Fibroblast of lung (primary cell): ENCODE measurements around the gene CORO7. TPM values are rescaled to one million over a fixed set of nuclear protein-coding genes. Genes with fewer than 3 reads are reported as not detected.

Source experiments
- DNase-seq, 2 donors: peaks; one replicate each; pipeline versions ENCODE4 v3.0.0 to v3.0.0-alpha.2; 2010; ENCODE audit warnings: low read depth in 2 of 2
- H2AFZ ChIP-seq: 2 replicates; pipeline ENCODE4 v1.5.1; 2012; ENCODE audit warnings: low read length, control low read depth, inconsistent platforms
- H3K27ac ChIP-seq: 2 replicates; pipeline ENCODE4 v1.5.1; 2011; ENCODE audit warnings: low read length, control low read depth; ENCODE audit not compliant: insufficient read depth
- H3K27me3 ChIP-seq: 2 replicates; pipeline ENCODE4 v1.5.1; 2011; ENCODE audit warnings: mild to moderate bottlenecking, low read length; ENCODE audit not compliant: control insufficient read depth, insufficient read depth
- H3K36me3 ChIP-seq: 2 replicates; pipeline ENCODE4 v1.5.1; 2011; ENCODE audit warnings: low read length; ENCODE audit not compliant: control insufficient read depth, insufficient read depth
- H3K4me1 ChIP-seq: 2 replicates; pipeline ENCODE4 v1.5.1; 2011; ENCODE audit warnings: low read length; ENCODE audit not compliant: control insufficient read depth, insufficient read depth; ENCODE audit errors: extremely low read depth
- H3K4me2 ChIP-seq: 2 replicates; pipeline ENCODE4 v1.5.1; 2011; ENCODE audit warnings: low read length, control low read depth; ENCODE audit not compliant: insufficient read depth; ENCODE audit errors: extremely low read depth
- H3K4me3 ChIP-seq, 4 experiments: fragments of 200-600 bp in 1 of 4; sonication (generic) in 1 of 4; replicated peaks in 1 of 4; 2 replicates each; pipeline ENCODE4 v1.5.1; 2011 to 2016; ENCODE audit warnings: low read length in 4 of 4, low read depth in 3 of 4, mild to moderate bottlenecking in 3 of 4, control low read depth in 2 of 4, inconsistent platforms in 1 of 4, mixed read lengths in 1 of 4; ENCODE audit not compliant: insufficient read depth in 1 of 4; ENCODE audit errors: control extremely low read depth in 1 of 4
- H3K79me2 ChIP-seq: 2 replicates; pipeline ENCODE4 v1.5.1; 2012; ENCODE audit warnings: mild to moderate bottlenecking, low read length, inconsistent platforms; ENCODE audit not compliant: control insufficient read depth, insufficient read depth
- H3K9ac ChIP-seq: 2 replicates; pipeline ENCODE4 v1.5.1; 2011; ENCODE audit warnings: mild to moderate bottlenecking, low read length, control low read depth; ENCODE audit not compliant: insufficient read depth
- H3K9me3 ChIP-seq: 2 replicates; pipeline ENCODE4 v1.5.1; 2012; ENCODE audit warnings: low read depth, low read length; ENCODE audit not compliant: control insufficient read depth, insufficient read depth
- H4K20me1 ChIP-seq: 2 replicates; pipeline ENCODE4 v1.5.1; 2011; ENCODE audit warnings: low read length; ENCODE audit not compliant: control insufficient read depth, insufficient read depth; ENCODE audit errors: extremely low read depth
- EZH2 ChIP-seq: IDR thresholded peaks from 2 replicates; pipeline ENCODE4 v1.5.1; 2012; ENCODE audit warnings: low read length, control low read depth, mild to moderate bottlenecking; ENCODE audit errors: missing control alignments
- polyA plus RNA-seq, 2 donors: library from polyadenylated mRNA; depleted of rRNA in 1 of 2; stranded (reverse) in 1 of 2; unstranded in 1 of 2; fragments of >200 nt; gene quantifications; 2 replicates each; pipeline ENCODE4 v1.2.1, GENCODE V29; 2011 to 2012; ENCODE audit warnings: missing spikeins in 1 of 2
- total RNA-seq: library from RNA; depleted of rRNA; stranded (reverse); fragments of >200 nt; gene quantifications from 2 replicates; pipeline ENCODE4 v1.2.1, GENCODE V29; 2014
- TF ChIP-seq, protein P1 (sequence below), 2 donors: IDR thresholded peaks in 1 of 2; conservative IDR thresholded peaks in 1 of 2; 1 replicate in 1 of 2; 2 replicates in 1 of 2; pipeline ENCODE4 v1.5.1; 2011 to 2012; ENCODE audit warnings: low read length in 2 of 2, control low read depth in 1 of 2, inconsistent platforms in 1 of 2, low read depth in 1 of 2, mild to moderate bottlenecking in 1 of 2

Gene CORO7
- total and polyA plus RNA-seq, 2 donors (not counting 1 experiment from before 2014, with no cell fraction given) = 6.1 to 11.1 TPM

DNA sequence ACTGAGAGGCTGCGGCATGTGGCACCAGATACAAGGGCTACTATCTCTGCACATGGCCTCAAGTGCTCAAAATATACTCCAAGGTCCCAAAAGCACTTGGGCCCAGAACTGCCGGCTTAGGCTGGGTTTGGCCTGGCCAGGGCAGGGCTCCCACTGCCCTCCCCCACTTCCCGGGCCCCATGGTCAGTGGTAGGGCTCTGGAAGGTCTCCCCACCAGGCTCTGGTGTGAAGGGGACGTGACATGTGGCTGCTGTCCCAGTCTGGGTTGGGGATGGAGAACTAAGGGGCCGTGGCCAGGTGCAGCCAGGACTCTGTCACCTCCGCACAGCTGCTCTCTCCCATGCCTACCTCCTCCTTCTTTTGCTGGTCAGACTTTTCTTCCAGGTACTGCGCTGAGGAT is 59.6 kb downstream of the CORO7 start:
- no peaks in the 10 kb centered on the region for H3K79me2 ChIP-seq
- no peaks in the 10 kb centered on the region for H4K20me1 ChIP-seq
- H3K9ac ChIP-seq = no peak overlapping the region
- H2AFZ ChIP-seq = no peak overlapping the region
- H3K4me1 ChIP-seq = no peaks in the 10 kb centered on the region
- H3K9me3 ChIP-seq = no peaks in the 10 kb centered on the region
- DNase-seq = no peak
- no peak overlapping the region for H3K4me3 ChIP-seq
- peaks cover 4% of the 10 kb centered on the region for H3K36me3 ChIP-seq
- H3K27me3 ChIP-seq = no peaks in the 10 kb centered on the region
- TF ChIP-seq, protein P1, sequence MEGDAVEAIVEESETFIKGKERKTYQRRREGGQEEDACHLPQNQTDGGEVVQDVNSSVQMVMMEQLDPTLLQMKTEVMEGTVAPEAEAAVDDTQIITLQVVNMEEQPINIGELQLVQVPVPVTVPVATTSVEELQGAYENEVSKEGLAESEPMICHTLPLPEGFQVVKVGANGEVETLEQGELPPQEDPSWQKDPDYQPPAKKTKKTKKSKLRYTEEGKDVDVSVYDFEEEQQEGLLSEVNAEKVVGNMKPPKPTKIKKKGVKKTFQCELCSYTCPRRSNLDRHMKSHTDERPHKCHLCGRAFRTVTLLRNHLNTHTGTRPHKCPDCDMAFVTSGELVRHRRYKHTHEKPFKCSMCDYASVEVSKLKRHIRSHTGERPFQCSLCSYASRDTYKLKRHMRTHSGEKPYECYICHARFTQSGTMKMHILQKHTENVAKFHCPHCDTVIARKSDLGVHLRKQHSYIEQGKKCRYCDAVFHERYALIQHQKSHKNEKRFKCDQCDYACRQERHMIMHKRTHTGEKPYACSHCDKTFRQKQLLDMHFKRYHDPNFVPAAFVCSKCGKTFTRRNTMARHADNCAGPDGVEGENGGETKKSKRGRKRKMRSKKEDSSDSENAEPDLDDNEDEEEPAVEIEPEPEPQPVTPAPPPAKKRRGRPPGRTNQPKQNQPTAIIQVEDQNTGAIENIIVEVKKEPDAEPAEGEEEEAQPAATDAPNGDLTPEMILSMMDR (conservative IDR thresholded peaks at IDR 0.05 in 1 of 2, IDR thresholded peaks at IDR 0.05 in 1 of 2; ENCODE audit: low read depth in 1 of 2, low read length in 2 of 2) = no peak
- no peak for TF ChIP-seq EZH2
- H3K27ac ChIP-seq = no peak overlapping the region
- H3K4me2 ChIP-seq = no peak overlapping the region

GRCh38 chr16:4354512-4355409 is 61.6 kb downstream of the CORO7 start:
- Histone ChIP-seq H4K20me1 (no peaks in the 10 kb centered on the region), H2AFZ (no peak overlapping the region), H3K27ac (no peak overlapping the region), H3K79me2 (peaks cover 10% of the 10 kb centered on the region), H3K4me1 (peaks cover 4% of the 10 kb centered on the region), H3K4me3 (no peak overlapping the region), H3K9me3 (no peaks in the 10 kb centered on the region), H3K9ac (no peak overlapping the region), H3K4me2 (no peak overlapping the region), H3K27me3 (no peaks in the 10 kb centered on the region), H3K36me3 (peaks cover 2% of the 10 kb centered on the region)
- DNase-seq = no peak
- TF ChIP-seq, protein P1 (conservative IDR thresholded peaks at IDR 0.05 in 1 of 2, IDR thresholded peaks at IDR 0.05 in 1 of 2; ENCODE audit: low read depth in 1 of 2, low read length in 2 of 2) = no peak
- TF ChIP-seq EZH2 = no peak

GRCh38 chr16:4353675-4354074 is 62.7 kb downstream of the CORO7 start:
- Histone ChIP-seq H3K9ac (no peak overlapping the region), H3K79me2 (peaks cover 17% of the 10 kb centered on the region), H4K20me1 (no peaks in the 10 kb centered on the region), H3K9me3 (no peaks in the 10 kb centered on the region), H3K27ac (no peak overlapping the region), H3K36me3 (peaks cover 2% of the 10 kb centered on the region), H3K27me3 (no peaks in the 10 kb centered on the region), H3K4me1 (peaks cover 4% of the 10 kb centered on the region), H3K4me2 (no peak overlapping the region), H3K4me3 (no peak overlapping the region), H2AFZ (no peak overlapping the region)
- DNase-seq = no peak
- no peak for TF ChIP-seq EZH2
- TF ChIP-seq, protein P1 (conservative IDR thresholded peaks at IDR 0.05 in 1 of 2, IDR thresholded peaks at IDR 0.05 in 1 of 2; ENCODE audit: low read depth in 1 of 2, low read length in 2 of 2) = no peak
